HepG2 (cell line): ENCODE measurements around the gene DNAJC5. TPM values are rescaled to one million over a fixed set of nuclear protein-coding genes. Genes with fewer than 3 reads are reported as not detected.

Experiments
- ATAC-seq: fragments of 200-7000 bp; cut with Tn5 transposase; 3 replicates; pipeline ENCODE4 v1.9.1; 2020; ENCODE audit warnings: mild to moderate bottlenecking, moderate library complexity
- BruUV-seq: library from RNA; stranded (reverse); fragments of 400-500 nt; replicated peaks from 2 replicates; lab custom pipeline; 2021; lab: Mats Ljungman, UMichigan
- CTCF ChIA-PET: fragments of 300-600 bp; formaldehyde crosslinking; extraction: SDS; loops from one replicate; lab custom pipeline; 2021; ENCODE audit warnings: low total read pairs, inconsistent platforms, low intra/inter-chr PET ratio; lab: Yijun Ruan, JAX
- POLR2A ChIA-PET: fragments of 350-600 bp; sonication (Branson Sonifier 250); formaldehyde crosslinking; loops from one replicate; lab custom pipeline; 2020; ENCODE audit warnings: antibody characterized with exemption, inconsistent platforms; lab: Yijun Ruan, JAX
- DNase-seq: peaks from one replicate; pipeline ENCODE4 v3.0.0-alpha.2; 2015; ENCODE audit warnings: low spot score
- FAIRE-seq: peaks from 3 replicates; lab custom pipeline; 2011; peaks lifted over from hg19 to GRCh38; lab: Jason Lieb, UNC
- H2AFZ ChIP-seq: one replicate; pipeline ENCODE4 v1.6.1; 2011; ENCODE audit warnings: low read length, inconsistent platforms
- H3K27ac ChIP-seq: fragments of 300-600 bp; 3 replicates; pipeline ENCODE4 v1.8.0; 2011; ENCODE audit warnings: mixed run types, mild to moderate bottlenecking, mixed read lengths, low read length, inconsistent platforms; ENCODE audit not compliant: insufficient read depth; ENCODE audit errors: extremely low read length
- H3K27me3 ChIP-seq, 2 experiments: fragments of 200-600 bp in 1 of 2; 2 replicates in 1 of 2; 3 replicates in 1 of 2; pipeline versions ENCODE4 v1.6.0 to v1.8.0; 2011; ENCODE audit warnings: low read length in 2 of 2, mild to moderate bottlenecking in 2 of 2, moderate library complexity in 2 of 2, inconsistent platforms in 1 of 2; ENCODE audit not compliant: insufficient read depth in 2 of 2, control insufficient read depth in 1 of 2
- H3K36me3 ChIP-seq, 2 experiments: fragments of 200-600 bp in 1 of 2; replicated peaks in 1 of 2; 2 replicates in 1 of 2; 3 replicates in 1 of 2; pipeline versions ENCODE4 v1.5.1 to v1.8.0; 2011; ENCODE audit warnings: low read length in 2 of 2, inconsistent platforms in 1 of 2; ENCODE audit not compliant: insufficient read depth in 2 of 2, control insufficient read depth in 1 of 2
- H3K4me1 ChIP-seq: 2 replicates; pipeline ENCODE4 v1.5.1; 2012; ENCODE audit warnings: low read length, inconsistent platforms; ENCODE audit not compliant: insufficient read depth
- H3K4me2 ChIP-seq: 2 replicates; pipeline ENCODE4 v1.6.0; 2011; ENCODE audit warnings: low read depth, low read length, inconsistent platforms
- H3K4me3 ChIP-seq, 3 experiments: fragments of 200-600 bp in 1 of 3; sonication (generic), shearing (Covaris generic) in 1 of 3; replicated peaks in 1 of 3; 2 replicates each; pipeline ENCODE4 v1.5.1; 2011 to 2016; ENCODE audit warnings: low read length in 3 of 3, inconsistent platforms in 2 of 3, low read depth in 2 of 3, mild to moderate bottlenecking in 2 of 3, control low read depth in 1 of 3, mixed read lengths in 1 of 3; ENCODE audit not compliant: insufficient read depth in 1 of 3
- H3K79me2 ChIP-seq: one replicate; pipeline ENCODE4 v1.6.1; 2011; ENCODE audit warnings: low read length, inconsistent platforms; ENCODE audit not compliant: insufficient read depth
- H3K9ac ChIP-seq: 2 replicates; pipeline ENCODE4 v1.6.0; 2011; ENCODE audit warnings: mild to moderate bottlenecking, low read depth, low read length, inconsistent platforms; ENCODE audit not compliant: insufficient read depth
- H3K9me3 ChIP-seq: 2 replicates; pipeline ENCODE4 v1.5.1; 2012; ENCODE audit warnings: mild to moderate bottlenecking, low read length
- H4K20me1 ChIP-seq: 2 replicates; pipeline ENCODE4 v1.6.0; 2011; ENCODE audit warnings: inconsistent platforms, mild to moderate bottlenecking, low read length, moderate library complexity; ENCODE audit not compliant: insufficient read depth
- KDM5B ChIP-seq: sonication (generic); formaldehyde crosslinking; IDR thresholded peaks from 2 replicates; pipeline ENCODE4 v1.4.0; 2020; ENCODE audit warnings: missing genetic modification reagents, mild to moderate bottlenecking, borderline replicate concordance
- MTA1 ChIP-seq: sonication (generic); formaldehyde crosslinking; IDR thresholded peaks from 2 replicates; pipeline ENCODE4 v1.4.0; 2020; ENCODE audit warnings: missing genetic modification reagents, mild to moderate bottlenecking, borderline replicate concordance
- NR2C2 ChIP-seq: sonication (generic); formaldehyde crosslinking; IDR thresholded peaks from 2 replicates; pipeline ENCODE4 v1.4.0; 2020; ENCODE audit warnings: missing genetic modification reagents, mild to moderate bottlenecking, moderate library complexity, borderline replicate concordance
- POLR2A ChIP-seq, 2 experiments: IDR thresholded peaks; 2 replicates each; pipeline ENCODE4 v1.6.1; 2011; ENCODE audit warnings: low read depth in 2 of 2, low read length in 2 of 2, mild to moderate bottlenecking in 1 of 2, moderate library complexity in 1 of 2; ENCODE audit not compliant: insufficient read depth in 1 of 2
- RAD21 ChIP-seq: fragments of 450-650 bp; formaldehyde crosslinking; IDR thresholded peaks from 2 replicates; pipeline ENCODE4 v1.5.0; 2020; ENCODE audit warnings: mild to moderate bottlenecking
- RBFOX2 ChIP-seq: fragments of 200-400 bp; formaldehyde crosslinking; IDR thresholded peaks from 2 replicates; pipeline ENCODE4 v1.6.1; 2017; ENCODE audit warnings: low read depth, mild to moderate bottlenecking, low read length
- REL ChIP-seq: sonication (generic); formaldehyde crosslinking; conservative IDR thresholded peaks from 2 replicates; pipeline ENCODE4 v1.8.0; 2022; ENCODE audit warnings: mild to moderate bottlenecking, missing genetic modification reagents, moderate library complexity
- SALL2 ChIP-seq: sonication (generic); formaldehyde crosslinking; IDR thresholded peaks from 2 replicates; pipeline ENCODE4 v1.8.1; 2023; ENCODE audit warnings: mild to moderate bottlenecking, missing genetic modification reagents, inconsistent platforms
- SSRP1 ChIP-seq: IDR thresholded peaks from 2 replicates; pipeline ENCODE4 v1.6.1; 2016; ENCODE audit warnings: control low read depth
- ZNF274 ChIP-seq: sonication (generic); formaldehyde crosslinking; IDR thresholded peaks from 2 replicates; pipeline ENCODE4 v1.5.1; 2020; ENCODE audit warnings: mild to moderate bottlenecking, missing genetic modification reagents
- ZNF484 ChIP-seq: sonication (generic); formaldehyde crosslinking; IDR thresholded peaks from 2 replicates; pipeline ENCODE4 v1.5.1; 2020; ENCODE audit warnings: mild to moderate bottlenecking, low read depth, missing genetic modification reagents, borderline replicate concordance
- WGBS: methylation state at CpG from one replicate; pipeline ENCODE4 v1.1.6; 2017; ENCODE audit warnings: low lambda C conversion rate; 5-methylcytosine and 5-hydroxymethylcytosine counted together
- in situ Hi-C: cut with HindIII; loops from 2 replicates; pipeline ENCODE4 v1.10.0; 2017; ENCODE audit warnings: low pct_unique_long_range_greater_than_20kb; ENCODE audit not compliant: extremely low pct_ligation_motif_present
- intact Hi-C: fragments of 100-400 bp; cut with micrococcal nuclease; formaldehyde crosslinking; loops from one replicate; pipeline ENCODE4 v1.10.0; 2022; ENCODE audit not compliant: unreplicated experiment
- polyA plus RNA-seq, 8 experiments: library from polyadenylated mRNA; depleted of rRNA in 3 of 8; stranded (reverse) in 7 of 8; unstranded in 1 of 8; fragments of >200 nt; fragmentation: Illumina TruSeq in 4 of 8; extraction: Trizol in 4 of 8; gene quantifications; 2 replicates each; pipeline versions ENCODE4 v1.2.1 to v1.2.3, GENCODE V29; 2011 to 2016; ENCODE audit warnings: low read depth in 4 of 8, missing spikeins in 1 of 8, mixed read lengths in 1 of 8; ENCODE audit not compliant: insufficient read depth in 1 of 8
- total RNA-seq, 5 experiments: library from RNA; depleted of rRNA; stranded (reverse); fragments of >200 nt; fragmentation: Illumina TruSeq; extraction: Trizol; gene quantifications; 2 replicates each; pipeline ENCODE4 v1.2.3, GENCODE V29; 2016; ENCODE audit warnings: low read depth in 1 of 5
- TF ChIP-seq, protein P1 (sequence below): sonication (generic); formaldehyde crosslinking; IDR thresholded peaks from 2 replicates; pipeline ENCODE4 v1.5.1; 2020; ENCODE audit warnings: mild to moderate bottlenecking, missing genetic modification reagents, moderate library complexity
- TF ChIP-seq, protein P2 (sequence below): sonication (generic); formaldehyde crosslinking; IDR thresholded peaks from 2 replicates; pipeline ENCODE4 v1.4.0; 2020; ENCODE audit warnings: missing genetic modification reagents
- TF ChIP-seq, protein P3 (sequence below): IDR thresholded peaks from 2 replicates; pipeline ENCODE4 v1.6.1; 2016; ENCODE audit warnings: mild to moderate bottlenecking, missing biosample characterization, missing genetic modification reagents
- TF ChIP-seq, protein P4 (sequence below): sonication (generic); formaldehyde crosslinking; IDR thresholded peaks from 2 replicates; pipeline ENCODE4 v1.4.0; 2020; ENCODE audit warnings: missing genetic modification reagents, borderline replicate concordance

DNAJC5 gene
- total and polyA plus RNA-seq, 2 of the 13 experiments (the other 11 are each of a cell fraction or from before 2014, with no cell fraction given): 42.8 to 64.5 TPM

DNA sequence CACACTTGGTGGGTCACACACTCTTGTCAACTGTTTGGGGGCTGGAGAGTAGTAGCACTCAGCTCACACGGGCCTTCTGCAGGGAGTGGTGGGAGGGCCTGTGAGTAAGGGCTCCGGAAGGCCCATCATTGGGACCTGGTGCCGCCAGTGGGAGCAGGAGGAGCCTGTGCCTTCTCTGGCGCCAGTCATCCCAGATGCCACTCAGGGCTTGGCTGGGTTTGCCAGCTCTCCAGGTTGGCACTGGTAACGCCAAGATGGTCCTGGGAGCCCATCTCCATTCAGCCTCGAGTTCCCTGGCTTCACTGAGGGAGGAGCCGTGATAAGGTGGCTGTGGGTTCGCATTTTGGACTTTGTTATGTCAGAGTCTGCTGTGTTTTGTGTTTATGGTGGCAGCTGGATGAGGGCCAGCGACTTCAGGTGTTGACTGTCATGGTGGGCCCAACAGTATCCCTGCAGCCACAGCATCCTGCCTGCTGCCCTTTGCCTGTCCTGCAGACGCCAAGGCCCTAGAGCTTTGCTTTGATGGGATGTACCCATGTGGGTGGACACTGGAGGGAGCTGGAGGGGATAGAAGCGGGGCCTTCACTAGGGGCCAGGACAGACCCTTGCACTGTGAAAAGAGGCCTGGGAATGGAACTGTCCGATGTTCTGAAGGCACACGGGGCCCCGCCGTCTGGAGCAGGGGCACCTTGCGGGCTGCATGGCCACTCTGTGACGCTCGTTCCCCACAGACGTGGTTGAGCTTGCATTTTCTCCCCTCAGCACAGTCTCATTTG, 13.3 kb upstream of the DNAJC5 start:
- no TSS peak for BruUV-seq
- TF ChIP-seq, protein P1, sequence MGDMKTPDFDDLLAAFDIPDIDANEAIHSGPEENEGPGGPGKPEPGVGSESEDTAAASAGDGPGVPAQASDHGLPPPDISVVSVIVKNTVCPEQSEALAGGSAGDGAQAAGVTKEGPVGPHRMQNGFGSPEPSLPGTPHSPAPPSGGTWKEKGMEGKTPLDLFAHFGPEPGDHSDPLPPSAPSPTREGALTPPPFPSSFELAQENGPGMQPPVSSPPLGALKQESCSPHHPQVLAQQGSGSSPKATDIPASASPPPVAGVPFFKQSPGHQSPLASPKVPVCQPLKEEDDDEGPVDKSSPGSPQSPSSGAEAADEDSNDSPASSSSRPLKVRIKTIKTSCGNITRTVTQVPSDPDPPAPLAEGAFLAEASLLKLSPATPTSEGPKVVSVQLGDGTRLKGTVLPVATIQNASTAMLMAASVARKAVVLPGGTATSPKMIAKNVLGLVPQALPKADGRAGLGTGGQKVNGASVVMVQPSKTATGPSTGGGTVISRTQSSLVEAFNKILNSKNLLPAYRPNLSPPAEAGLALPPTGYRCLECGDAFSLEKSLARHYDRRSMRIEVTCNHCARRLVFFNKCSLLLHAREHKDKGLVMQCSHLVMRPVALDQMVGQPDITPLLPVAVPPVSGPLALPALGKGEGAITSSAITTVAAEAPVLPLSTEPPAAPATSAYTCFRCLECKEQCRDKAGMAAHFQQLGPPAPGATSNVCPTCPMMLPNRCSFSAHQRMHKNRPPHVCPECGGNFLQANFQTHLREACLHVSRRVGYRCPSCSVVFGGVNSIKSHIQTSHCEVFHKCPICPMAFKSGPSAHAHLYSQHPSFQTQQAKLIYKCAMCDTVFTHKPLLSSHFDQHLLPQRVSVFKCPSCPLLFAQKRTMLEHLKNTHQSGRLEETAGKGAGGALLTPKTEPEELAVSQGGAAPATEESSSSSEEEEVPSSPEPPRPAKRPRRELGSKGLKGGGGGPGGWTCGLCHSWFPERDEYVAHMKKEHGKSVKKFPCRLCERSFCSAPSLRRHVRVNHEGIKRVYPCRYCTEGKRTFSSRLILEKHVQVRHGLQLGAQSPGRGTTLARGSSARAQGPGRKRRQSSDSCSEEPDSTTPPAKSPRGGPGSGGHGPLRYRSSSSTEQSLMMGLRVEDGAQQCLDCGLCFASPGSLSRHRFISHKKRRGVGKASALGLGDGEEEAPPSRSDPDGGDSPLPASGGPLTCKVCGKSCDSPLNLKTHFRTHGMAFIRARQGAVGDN (CRISPR knock-in tag): 0 out of 2 replicates have a peak, but pooled peaks have one; percentile 28
- TF ChIP-seq KDM5B (CRISPR knock-in tag) (0 out of 2 replicates have a peak, but pooled peaks have one; percentile 18), ZNF484 (CRISPR knock-in tag) (no peak), RAD21 (CRISPR knock-in tag) (no peak), POLR2A (IDR thresholded peaks at IDR 0.05; ENCODE audit: insufficient read depth in 1 of 2, low read depth in 2 of 2, low read length in 2 of 2) (peak in 1 of 2 experiments; percentile 33; a peak in 1 of 4 replicates), RBFOX2 (peak; percentile 38; the same call in 1 of the 2 replicates), ZNF274 (peak; percentile 39; the same call in 1 of the 2 replicates), NR2C2 (CRISPR knock-in tag) (no peak), MTA1 (CRISPR knock-in tag) (peak; percentile 5; the same call in 1 of the 2 replicates), SSRP1 (CRISPR knock-in tag) (peak; percentile 42; the same call in 1 of the 2 replicates), SALL2 (no peak), REL (CRISPR knock-in tag) (no peak)
- TF ChIP-seq, protein P2, sequence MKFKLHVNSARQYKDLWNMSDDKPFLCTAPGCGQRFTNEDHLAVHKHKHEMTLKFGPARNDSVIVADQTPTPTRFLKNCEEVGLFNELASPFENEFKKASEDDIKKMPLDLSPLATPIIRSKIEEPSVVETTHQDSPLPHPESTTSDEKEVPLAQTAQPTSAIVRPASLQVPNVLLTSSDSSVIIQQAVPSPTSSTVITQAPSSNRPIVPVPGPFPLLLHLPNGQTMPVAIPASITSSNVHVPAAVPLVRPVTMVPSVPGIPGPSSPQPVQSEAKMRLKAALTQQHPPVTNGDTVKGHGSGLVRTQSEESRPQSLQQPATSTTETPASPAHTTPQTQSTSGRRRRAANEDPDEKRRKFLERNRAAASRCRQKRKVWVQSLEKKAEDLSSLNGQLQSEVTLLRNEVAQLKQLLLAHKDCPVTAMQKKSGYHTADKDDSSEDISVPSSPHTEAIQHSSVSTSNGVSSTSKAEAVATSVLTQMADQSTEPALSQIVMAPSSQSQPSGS (CRISPR knock-in tag): no peak
- TF ChIP-seq, protein P3, sequence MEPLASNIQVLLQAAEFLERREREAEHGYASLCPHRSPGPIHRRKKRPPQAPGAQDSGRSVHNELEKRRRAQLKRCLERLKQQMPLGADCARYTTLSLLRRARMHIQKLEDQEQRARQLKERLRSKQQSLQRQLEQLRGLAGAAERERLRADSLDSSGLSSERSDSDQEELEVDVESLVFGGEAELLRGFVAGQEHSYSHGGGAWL: no peak
- TF ChIP-seq, protein P4, sequence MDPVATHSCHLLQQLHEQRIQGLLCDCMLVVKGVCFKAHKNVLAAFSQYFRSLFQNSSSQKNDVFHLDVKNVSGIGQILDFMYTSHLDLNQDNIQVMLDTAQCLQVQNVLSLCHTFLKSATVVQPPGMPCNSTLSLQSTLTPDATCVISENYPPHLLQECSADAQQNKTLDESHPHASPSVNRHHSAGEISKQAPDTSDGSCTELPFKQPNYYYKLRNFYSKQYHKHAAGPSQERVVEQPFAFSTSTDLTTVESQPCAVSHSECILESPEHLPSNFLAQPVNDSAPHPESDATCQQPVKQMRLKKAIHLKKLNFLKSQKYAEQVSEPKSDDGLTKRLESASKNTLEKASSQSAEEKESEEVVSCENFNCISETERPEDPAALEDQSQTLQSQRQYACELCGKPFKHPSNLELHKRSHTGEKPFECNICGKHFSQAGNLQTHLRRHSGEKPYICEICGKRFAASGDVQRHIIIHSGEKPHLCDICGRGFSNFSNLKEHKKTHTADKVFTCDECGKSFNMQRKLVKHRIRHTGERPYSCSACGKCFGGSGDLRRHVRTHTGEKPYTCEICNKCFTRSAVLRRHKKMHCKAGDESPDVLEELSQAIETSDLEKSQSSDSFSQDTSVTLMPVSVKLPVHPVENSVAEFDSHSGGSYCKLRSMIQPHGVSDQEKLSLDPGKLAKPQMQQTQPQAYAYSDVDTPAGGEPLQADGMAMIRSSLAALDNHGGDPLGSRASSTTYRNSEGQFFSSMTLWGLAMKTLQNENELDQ (CRISPR knock-in tag): no peak

More for the DNA sequence above, 13.3 kb upstream of the DNAJC5 start:
- H4K20me1 ChIP-seq: peaks cover 47% of the 10 kb centered on the region; the same call in 1 of the 2 replicates
- POLR2A ChIA-PET: interaction anchor here (2.3 kb wide), 1 partner anchor 17 kb away, joined by 15 read pairs; the partner anchor contains the start of gene TPD52L2
- ATAC-seq: peak; percentile 9; the same call in 2 of the 3 replicates
- FAIRE-seq: no peak
- no peaks in the 10 kb centered on the region for H3K4me1 ChIP-seq
- CTCF ChIA-PET: no interaction called here
- intact Hi-C loops (no loop called here), in situ Hi-C loops (no loop called here)
- no peak overlapping the region for H3K27ac ChIP-seq
- H3K36me3 ChIP-seq: peaks cover 66 to 76% of the 10 kb centered on the region in 2 experiments
- no peak overlapping the region for H3K9ac ChIP-seq
- H3K4me2 ChIP-seq: no peak overlapping the region
- no peaks in the 10 kb centered on the region for H3K9me3 ChIP-seq
- H3K4me3 ChIP-seq: no peak overlapping the region
- 92% methylated on average over 17 of the region's 19 CpGs for WGBS
- H3K79me2 ChIP-seq: peaks cover 39% of the 10 kb centered on the region
- H3K27me3 ChIP-seq: no peaks in the 10 kb centered on the region
- H2AFZ ChIP-seq: no peak overlapping the region
- no peak for DNase-seq
